SJCRH30 (cell line): ENCODE data around the gene USP24. TPM values are rescaled to one million over a fixed set of nuclear protein-coding genes. Genes with fewer than 3 reads are reported as not detected.
"Not testable (repeated sequence)": the region's sequence is repeated elsewhere in the genome, so short reads cannot be mapped to it uniquely, and the experiment has no call there.

Source experiments
- DNase-seq, 2 experiments: peaks; one replicate each; pipeline ENCODE4 v3.0.0-alpha.2; 2015 to 2020
- H3K27ac ChIP-seq: fragments of 250-450 bp; sonication (Bioruptor Pico); 2 replicates; pipeline ENCODE4 v1.5.1; 2020; ENCODE audit warnings: mild to moderate bottlenecking, moderate library complexity
- H3K27me3 ChIP-seq: fragments of 250-450 bp; sonication (Bioruptor Pico); 2 replicates; pipeline ENCODE4 v1.5.1; 2020; ENCODE audit warnings: mild to moderate bottlenecking, moderate library complexity
- H3K36me3 ChIP-seq: fragments of 250-450 bp; sonication (Bioruptor Pico); 2 replicates; pipeline ENCODE4 v1.5.1; 2020; ENCODE audit warnings: mild to moderate bottlenecking, moderate library complexity
- H3K4me1 ChIP-seq: fragments of 250-450 bp; sonication (Bioruptor Pico); 2 replicates; pipeline ENCODE4 v1.5.1; 2020; ENCODE audit warnings: mild to moderate bottlenecking, moderate library complexity
- H3K4me3 ChIP-seq: fragments of 250-450 bp; sonication (Bioruptor Pico); 2 replicates; pipeline ENCODE4 v1.5.1; 2020; ENCODE audit warnings: mild to moderate bottlenecking, moderate library complexity
- H3K9me3 ChIP-seq: fragments of 250-450 bp; sonication (Bioruptor Pico); replicated peaks from 2 replicates; pipeline ENCODE4 v1.5.1; 2020; ENCODE audit warnings: mild to moderate bottlenecking, moderate library complexity
- total RNA-seq: library from RNA; depleted of rRNA; stranded (reverse); fragments of >200 nt; shearing (Covaris generic); gene quantifications from 2 replicates; pipeline ENCODE4 v1.2.3, GENCODE V29; 2014

USP24 gene
- total RNA-seq, 1 experiment from 2014 or later: 46.2 TPM

- no peaks in the 10 kb centered on the region; the same call in 1 of the 2 replicates for H3K4me1 ChIP-seq
- peaks cover 3% of the 10 kb centered on the region; the same call in 1 of the 2 replicates for H3K9me3 ChIP-seq
- H3K27ac ChIP-seq: no peak overlapping the region
- H3K4me3 ChIP-seq: no peak overlapping the region
- DNase-seq: no peak
- no peaks in the 10 kb centered on the region for H3K27me3 ChIP-seq
- peaks cover 29% of the 10 kb centered on the region for H3K36me3 ChIP-seq
Measured at GRCh38 chr1:55196433-55197035, 18.6 kb downstream of the USP24 start.

- Histone ChIP-seq H3K4me3 (no peak overlapping the region), H3K36me3 (peaks cover 26% of the 10 kb centered on the region), H3K27ac (no peak overlapping the region), H3K9me3 (peaks cover 3% of the 10 kb centered on the region; the same call in 1 of the 2 replicates), H3K27me3 (no peaks in the 10 kb centered on the region), H3K4me1 (no peaks in the 10 kb centered on the region; the same call in 1 of the 2 replicates)
- DNase-seq: no peak
Measured at GRCh38 chr1:55195521-55196233, 19.5 kb downstream of the USP24 start.

DNA sequence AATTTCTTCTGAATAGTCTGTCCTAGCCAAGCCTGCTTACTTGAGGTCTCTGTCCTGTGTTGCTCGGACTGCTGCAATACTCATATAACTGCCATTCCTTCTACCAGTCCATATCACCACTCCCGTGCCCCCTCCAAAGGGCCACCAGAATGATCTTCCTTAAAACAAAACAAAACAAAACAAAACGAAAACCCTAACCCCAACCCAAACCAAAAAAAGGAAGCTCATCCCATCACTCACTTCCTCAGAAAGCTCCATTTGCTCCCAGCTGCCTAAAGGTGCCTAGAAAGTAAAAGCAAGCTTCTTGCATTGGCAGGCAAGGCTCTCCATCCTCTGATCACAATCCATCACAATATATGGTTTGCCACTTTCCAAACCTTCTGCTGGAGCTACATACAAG lies 20.3 kb downstream of the USP24 start:
- Histone ChIP-seq H3K27ac (no peak overlapping the region), H3K4me3 (no peak overlapping the region)
- DNase-seq: no peak

GRCh38 chr1:55192093-55192492 lies 23.1 kb downstream of the USP24 start:
- Histone ChIP-seq H3K4me3 (no peak overlapping the region), H3K36me3 (peaks cover 4% of the 10 kb centered on the region; the same call in 1 of the 2 replicates), H3K27ac (no peak overlapping the region), H3K4me1 (no peaks in the 10 kb centered on the region), H3K9me3 (no peaks in the 10 kb centered on the region; the same call in 1 of the 2 replicates), H3K27me3 (no peaks in the 10 kb centered on the region)
- DNase-seq: no peak

More for the DNA sequence above, 20.3 kb downstream of the USP24 start:
- H3K4me1 ChIP-seq: no peaks in the 10 kb centered on the region
- H3K36me3 ChIP-seq: peaks cover 19% of the 10 kb centered on the region
- H3K9me3 ChIP-seq: no peaks in the 10 kb centered on the region; the same call in 1 of the 2 replicates
- H3K27me3 ChIP-seq: no peaks in the 10 kb centered on the region

GRCh38 chr1:55191219-55191952 lies 23.8 kb downstream of the USP24 start:
- H3K4me3 ChIP-seq, H3K9me3 ChIP-seq, H3K36me3 ChIP-seq, H3K27me3 ChIP-seq, H3K4me1 ChIP-seq, DNase-seq, H3K27ac ChIP-seq: not testable (repeated sequence)

DNA sequence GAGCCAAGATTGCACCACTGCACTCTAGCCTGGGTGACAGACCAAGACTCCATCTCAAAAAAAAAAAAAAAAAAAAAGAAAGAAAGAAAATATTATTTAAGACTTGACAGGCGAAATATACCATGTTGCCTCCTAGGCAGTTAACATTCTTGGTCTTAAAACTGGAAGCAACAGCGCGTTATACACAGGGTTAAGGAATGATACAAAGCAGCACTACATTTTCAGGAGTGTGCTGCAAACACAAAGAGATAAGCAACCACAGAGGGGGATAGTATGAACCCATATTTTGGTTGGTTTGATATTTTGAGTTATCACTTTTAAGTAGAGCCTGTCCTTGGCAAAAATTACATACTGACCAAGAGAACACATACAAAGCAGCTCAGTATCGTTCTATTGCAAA lies 25.1 kb downstream of the USP24 start:
- H3K4me1 ChIP-seq: no peaks in the 10 kb centered on the region
- no peaks in the 10 kb centered on the region for H3K27me3 ChIP-seq
- H3K9me3 ChIP-seq: peaks cover 4% of the 10 kb centered on the region; the same call in 1 of the 2 replicates
- no peak overlapping the region for H3K4me3 ChIP-seq
- DNase-seq: no peak
- H3K36me3 ChIP-seq: peaks cover 2% of the 10 kb centered on the region; the same call in 1 of the 2 replicates
- H3K27ac ChIP-seq: no peak overlapping the region

GRCh38 chr1:55188909-55189308 lies 26.3 kb downstream of the USP24 start:
- no peaks in the 10 kb centered on the region for H3K27me3 ChIP-seq
- no peak overlapping the region for H3K27ac ChIP-seq
- H3K4me1 ChIP-seq: no peaks in the 10 kb centered on the region
- H3K4me3 ChIP-seq: no peak overlapping the region
- no peak for DNase-seq
- peaks cover 2% of the 10 kb centered on the region; the same call in 1 of the 2 replicates for H3K36me3 ChIP-seq
- H3K9me3 ChIP-seq: peaks cover 9% of the 10 kb centered on the region

DNA sequence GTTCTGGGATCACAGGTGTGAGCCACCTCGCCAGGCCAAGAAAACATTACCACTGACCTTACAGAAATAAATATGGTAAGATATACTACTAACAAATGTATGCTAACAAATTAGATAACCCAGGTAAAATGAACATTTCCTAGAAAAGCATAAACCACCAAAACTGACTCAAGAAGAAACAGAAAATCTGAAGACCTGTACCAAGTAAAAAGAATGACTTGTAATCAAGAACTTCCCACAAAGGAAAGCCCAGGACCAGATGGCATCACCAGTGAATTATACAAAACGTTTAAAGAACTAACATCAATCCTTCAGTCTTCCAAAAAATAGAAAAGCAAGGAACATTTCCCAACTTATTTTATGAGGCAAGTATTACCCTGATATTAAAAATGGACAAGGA lies 29.3 kb downstream of the USP24 start:
- H3K27me3 ChIP-seq: no peaks in the 10 kb centered on the region
- peaks cover 11% of the 10 kb centered on the region for H3K36me3 ChIP-seq
- DNase-seq: no peak
- no peak overlapping the region for H3K4me3 ChIP-seq
- no peaks in the 10 kb centered on the region for H3K4me1 ChIP-seq
- H3K27ac ChIP-seq: no peak overlapping the region
- H3K9me3 ChIP-seq: peaks cover 9% of the 10 kb centered on the region; the same call in 1 of the 2 replicates

- no peak for DNase-seq
- Histone ChIP-seq H3K27ac (no peak overlapping the region), H3K36me3 (peaks cover 11% of the 10 kb centered on the region), H3K27me3 (no peaks in the 10 kb centered on the region), H3K4me3 (no peak overlapping the region), H3K4me1 (no peaks in the 10 kb centered on the region), H3K9me3 (peaks cover 9% of the 10 kb centered on the region; the same call in 1 of the 2 replicates)
Measured at GRCh38 chr1:55184859-55185258, 30.3 kb downstream of the USP24 start.

DNA sequence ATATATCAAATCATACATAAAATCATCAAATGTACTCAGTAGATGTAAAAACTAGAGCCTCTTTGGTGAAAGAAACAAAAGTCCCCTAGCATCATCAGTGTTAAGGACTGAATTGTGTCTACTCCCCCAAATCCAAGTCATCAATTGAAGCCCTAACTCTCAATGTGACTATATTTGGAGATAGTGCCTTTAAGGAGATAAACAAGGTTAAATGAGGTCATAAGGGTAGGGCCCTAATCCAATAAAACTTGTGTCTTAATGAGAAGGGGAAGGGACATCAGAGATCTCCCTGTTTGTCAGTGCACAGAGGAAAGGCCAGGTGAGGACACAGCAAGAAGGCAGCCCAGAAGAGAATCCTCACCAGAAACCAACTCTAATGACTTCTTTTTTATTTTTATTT lies 33.5 kb downstream of the USP24 start:
- no peak overlapping the region for H3K27ac ChIP-seq
- peaks cover 14% of the 10 kb centered on the region for H3K36me3 ChIP-seq
- H3K27me3 ChIP-seq: no peaks in the 10 kb centered on the region

DNA sequence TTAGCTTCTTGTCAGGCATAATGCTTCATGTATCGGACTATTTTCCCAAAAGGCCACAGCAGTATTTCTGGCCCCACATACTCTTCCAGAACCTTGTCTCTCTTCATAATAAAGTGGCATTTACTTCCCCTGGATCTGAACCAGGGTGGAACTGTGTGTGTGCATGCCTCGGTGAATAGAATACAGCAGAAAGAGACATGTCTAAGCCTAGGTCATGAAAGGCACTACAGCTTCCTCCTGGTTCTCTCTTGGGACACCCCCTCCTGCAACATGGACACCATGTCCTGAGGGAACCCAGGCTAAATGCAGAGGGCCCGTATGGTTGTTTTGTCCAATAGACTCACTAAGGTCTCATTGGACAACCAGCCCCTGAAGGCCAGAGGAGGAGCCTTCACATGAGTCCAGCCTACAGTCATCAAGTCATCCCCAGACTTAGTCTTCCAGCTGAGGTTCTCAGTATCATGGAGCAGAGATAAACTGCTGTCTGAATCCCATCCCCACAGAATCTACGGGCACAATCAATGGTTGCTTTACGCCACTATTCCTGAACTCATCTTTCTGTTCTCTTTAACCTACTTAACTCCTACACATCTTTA lies 35.0 kb downstream of the USP24 start:
- H3K27ac ChIP-seq: no peak overlapping the region
- H3K4me3 ChIP-seq: no peak overlapping the region
- no peaks in the 10 kb centered on the region for H3K4me1 ChIP-seq
- H3K27me3 ChIP-seq: no peaks in the 10 kb centered on the region
- no peak for DNase-seq
- H3K36me3 ChIP-seq: peaks cover 18% of the 10 kb centered on the region
- peaks cover 4% of the 10 kb centered on the region; the same call in 1 of the 2 replicates for H3K9me3 ChIP-seq

More for the DNA sequence above, 33.5 kb downstream of the USP24 start:
- Histone ChIP-seq H3K4me3 (no peak overlapping the region), H3K4me1 (no peaks in the 10 kb centered on the region), H3K9me3 (peaks cover 9% of the 10 kb centered on the region; the same call in 1 of the 2 replicates)
- DNase-seq: no peak

DNA sequence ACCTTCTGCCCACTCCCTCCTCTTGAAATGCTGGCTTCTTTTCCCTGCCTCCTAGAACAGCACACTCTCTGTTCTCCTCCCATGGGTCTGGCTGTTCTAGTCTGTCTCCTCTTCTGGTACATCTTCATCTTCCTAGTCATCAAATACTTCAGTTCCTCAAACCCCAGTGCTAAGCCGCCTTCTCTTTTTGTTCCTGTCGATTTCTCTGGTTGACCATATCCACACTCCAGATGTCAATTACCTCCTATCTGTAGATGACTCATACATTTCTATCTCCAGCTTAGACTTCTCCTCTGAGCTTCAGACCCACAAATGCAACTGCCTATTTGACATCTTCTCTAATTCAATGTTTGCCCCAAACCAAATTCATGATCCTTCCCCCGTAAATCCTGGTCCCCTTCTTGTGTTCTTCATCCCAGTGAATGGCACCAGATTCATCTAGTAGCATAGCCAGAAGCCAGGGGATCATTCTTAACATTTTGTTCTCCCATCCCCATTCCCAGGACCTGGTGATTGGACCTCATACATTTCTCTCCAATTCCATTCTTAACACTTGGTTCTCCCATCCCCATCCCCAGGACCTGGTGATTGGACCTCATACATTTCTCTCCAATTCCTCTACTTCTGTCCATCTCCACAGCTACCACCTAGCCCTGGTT lies 35.9 kb downstream of the USP24 start:
- Histone ChIP-seq H3K4me3 (no peak overlapping the region), H3K4me1 (no peaks in the 10 kb centered on the region), H3K36me3 (peaks cover 18% of the 10 kb centered on the region), H3K27me3 (no peaks in the 10 kb centered on the region), H3K27ac (no peak overlapping the region), H3K9me3 (peaks cover under 1% of the 10 kb centered on the region; the same call in 1 of the 2 replicates)
- DNase-seq: no peak

- Histone ChIP-seq H3K9me3 (no peaks in the 10 kb centered on the region), H3K4me3 (no peak overlapping the region), H3K27ac (no peak overlapping the region), H3K4me1 (no peaks in the 10 kb centered on the region), H3K27me3 (no peaks in the 10 kb centered on the region), H3K36me3 (peaks cover 41% of the 10 kb centered on the region)
- DNase-seq: no peak
Measured at GRCh38 chr1:55172687-55173086, 42.5 kb downstream of the USP24 start.

DNA sequence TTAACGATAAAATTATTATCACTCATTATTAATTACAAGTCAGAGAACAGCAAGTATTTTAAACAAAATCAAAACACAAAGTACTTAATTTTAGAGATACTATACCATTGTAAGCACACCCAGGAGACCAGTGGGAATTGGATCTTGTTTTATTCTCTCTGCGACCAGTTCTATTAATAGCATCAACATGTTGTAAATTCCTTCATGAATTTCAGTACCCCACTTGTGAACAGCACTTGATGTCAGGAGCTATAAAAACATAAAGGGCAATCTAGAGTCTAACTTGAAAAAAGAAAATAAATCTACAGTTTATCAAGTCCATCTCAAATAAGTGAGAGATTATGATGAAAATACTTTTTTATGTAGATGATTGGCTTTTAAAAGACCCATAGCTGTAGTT lies 42.9 kb downstream of the USP24 start:
- Histone ChIP-seq H3K27ac (no peak overlapping the region), H3K36me3 (peaks cover 43% of the 10 kb centered on the region), H3K4me3 (no peak overlapping the region), H3K4me1 (no peaks in the 10 kb centered on the region), H3K27me3 (no peaks in the 10 kb centered on the region), H3K9me3 (no peaks in the 10 kb centered on the region)
- DNase-seq: no peak
